Iris pigment epithelial cell (primary cell): Measurements from ENCODE around the gene KIAA1614.

Experiments used
- DNase-seq: peaks from one replicate; pipeline ENCODE4 v3.0.0-alpha.2; 2011; ENCODE audit warnings: low read depth

The KIAA1614 gene

DNA sequence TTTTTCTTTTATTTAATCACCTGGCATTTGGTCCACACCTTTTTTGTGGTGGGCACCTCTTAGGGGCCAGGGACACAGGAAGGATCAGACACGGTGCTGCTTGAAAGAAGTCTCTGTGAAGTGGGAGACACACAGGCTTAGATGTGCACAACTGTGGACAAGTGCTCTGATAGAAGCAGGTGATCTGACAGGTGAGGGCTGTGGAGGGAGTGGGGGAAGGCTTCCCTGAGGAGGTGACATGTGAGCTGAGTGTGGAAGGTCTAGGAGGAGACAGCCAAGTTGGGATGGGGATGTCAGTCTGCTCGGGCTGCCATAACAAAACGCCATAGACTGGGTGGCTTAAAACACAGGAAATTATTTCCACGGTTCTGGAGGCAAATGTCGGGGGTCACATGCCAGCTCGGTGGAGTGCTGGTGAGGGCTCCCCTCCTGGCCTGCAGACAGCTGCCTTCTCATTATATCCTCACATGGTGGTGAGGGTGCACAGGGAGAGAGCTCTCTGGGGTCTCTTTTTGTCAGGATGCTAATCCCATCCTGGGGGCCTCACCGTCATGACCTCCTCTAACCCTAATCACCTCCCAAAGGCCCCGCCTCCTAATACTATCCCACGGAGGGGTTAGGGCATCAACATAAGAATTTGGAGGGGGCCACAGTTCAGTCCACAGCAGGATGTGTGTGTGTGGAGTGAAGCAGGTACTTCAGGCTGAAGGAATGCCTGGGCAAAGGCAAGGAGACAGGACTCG, 5.2 kb upstream of the KIAA1614 start:
- no peak for DNase-seq

DNA sequence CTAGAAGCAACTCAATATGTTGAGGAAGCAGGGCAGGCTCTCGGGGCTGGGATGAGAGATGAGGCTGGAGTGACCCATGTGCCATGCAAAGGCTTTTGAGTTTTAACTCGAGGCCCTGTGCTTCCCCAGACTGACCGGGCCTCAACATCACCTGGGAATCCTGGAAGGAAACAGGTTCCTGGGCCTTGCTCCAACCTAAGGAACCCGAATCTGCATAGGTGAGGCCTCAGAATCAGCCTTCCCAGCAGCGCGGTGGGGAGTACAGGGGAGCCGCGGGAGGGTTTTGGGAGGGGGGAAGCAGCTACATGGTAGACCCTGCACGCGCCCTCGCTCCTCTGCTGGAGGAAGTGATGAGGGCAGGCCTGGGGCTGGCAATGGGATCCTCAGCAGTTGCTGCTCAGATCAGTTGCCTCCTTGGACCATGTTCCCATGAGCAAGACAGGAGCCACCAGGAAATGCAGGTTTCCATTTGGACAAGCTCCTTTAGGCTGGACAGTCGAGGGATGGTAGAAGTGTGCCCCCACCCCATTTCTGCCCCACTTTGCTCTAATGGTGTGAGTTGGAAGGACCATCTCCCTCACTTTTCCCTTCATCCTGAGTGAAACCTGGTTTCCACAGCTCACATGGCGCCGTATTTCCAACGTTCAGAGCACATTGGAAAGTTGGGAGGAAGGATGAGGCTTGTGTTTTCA, 4.5 kb upstream of the KIAA1614 start:
- DNase-seq, result no peak

DNA sequence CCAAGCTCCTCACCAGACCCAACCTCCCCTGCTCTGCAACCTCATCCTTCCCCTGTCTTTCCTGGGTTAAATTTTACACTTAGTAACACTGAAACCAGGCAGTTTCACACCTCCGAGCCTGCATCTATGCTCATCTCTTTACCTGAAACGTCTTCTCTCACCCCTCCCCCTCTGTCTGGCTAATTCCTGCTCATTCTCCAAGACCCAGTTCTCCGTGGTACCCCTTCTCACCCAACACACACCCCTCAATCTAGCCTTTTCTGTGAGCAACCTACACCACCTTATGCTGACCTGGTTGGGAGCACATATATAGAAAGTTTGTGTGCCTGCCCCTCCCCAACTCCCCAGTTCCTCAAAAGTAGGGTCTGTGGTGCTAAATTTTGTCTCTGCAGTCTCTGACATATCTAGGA, 3.7 kb upstream of the KIAA1614 start:
- DNase-seq, result no peak

DNA sequence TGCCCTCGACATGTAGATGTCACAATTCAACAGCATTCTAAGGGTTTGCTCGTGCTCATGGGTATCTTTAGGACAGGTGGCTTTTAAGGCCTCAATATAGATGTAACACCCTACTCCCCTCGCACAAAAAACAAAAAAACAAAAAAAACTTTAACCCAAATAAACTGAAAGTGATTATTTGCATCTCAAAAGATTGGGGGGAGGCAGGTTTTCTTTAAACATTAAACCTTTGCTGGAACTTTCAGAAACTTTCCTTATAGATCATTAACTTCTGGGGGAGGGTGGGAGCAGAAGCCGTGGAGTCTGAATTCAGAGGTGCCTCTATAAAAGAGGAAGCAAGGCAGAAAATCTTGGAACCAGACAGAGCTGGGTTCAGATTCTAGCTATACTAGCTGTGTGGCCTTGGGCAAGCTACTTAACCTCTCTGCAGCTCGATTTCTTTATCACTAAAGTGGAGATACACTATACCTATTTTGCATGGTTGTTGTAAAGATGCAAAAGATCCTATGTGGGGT, 3.2 kb upstream of the KIAA1614 start:
- DNase-seq, result no peak

DNA sequence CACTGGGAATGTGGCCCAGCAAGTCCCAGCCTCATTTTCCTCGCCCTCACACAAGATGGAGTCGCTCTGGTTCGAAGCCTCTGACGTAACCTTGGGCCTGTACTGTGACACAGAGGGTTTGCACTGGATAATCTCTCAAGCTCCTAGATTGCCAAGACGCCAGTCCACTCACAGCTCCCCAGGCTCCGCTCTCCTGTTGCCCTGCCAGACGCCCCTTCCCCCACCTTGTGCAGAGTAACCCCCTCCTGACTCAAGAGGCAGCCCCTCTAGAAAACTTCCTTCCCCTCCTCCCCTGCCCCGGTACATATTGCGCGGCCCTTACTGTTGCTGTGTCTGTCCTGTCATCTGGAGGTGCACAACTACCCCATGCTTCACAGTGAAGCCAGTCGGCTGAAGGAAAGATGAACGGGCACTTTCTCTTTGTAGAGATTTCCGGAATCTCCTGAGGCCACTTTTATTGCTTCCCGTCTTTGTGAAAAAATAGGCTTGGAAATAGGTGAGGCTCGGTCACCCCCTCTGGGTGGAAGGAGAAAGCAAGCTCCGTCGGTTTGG, 981 bp upstream of the KIAA1614 start:
- peak; percentile 27 for DNase-seq

DNA sequence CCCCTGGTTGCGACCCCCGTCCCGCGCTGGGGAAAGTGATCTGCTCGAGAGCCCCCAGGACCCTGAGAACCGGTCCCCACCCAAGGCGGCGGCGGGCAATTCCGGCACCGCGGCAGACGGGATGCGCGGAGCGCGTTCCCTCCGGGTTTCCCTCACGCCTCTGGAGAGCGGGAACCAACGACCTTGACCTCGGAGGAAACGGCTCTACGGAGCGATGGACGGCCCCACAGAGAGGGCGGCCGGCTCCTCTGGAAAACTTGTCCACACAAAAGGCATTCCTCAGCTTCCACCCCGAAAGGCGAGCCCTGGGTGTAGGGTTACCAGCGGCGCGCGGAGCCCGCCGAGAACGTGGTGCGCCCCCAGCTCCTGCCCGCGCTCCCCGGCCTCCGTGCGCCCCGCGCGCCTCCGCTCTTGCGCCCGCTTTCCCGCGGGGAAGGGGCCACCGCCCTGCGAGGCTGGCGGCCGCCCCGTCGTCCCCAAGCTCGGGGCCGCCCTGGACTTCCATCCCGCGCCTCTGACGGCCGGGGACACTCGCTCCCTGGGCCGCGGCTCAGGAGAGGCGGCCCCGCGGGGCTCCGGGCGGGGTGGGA, 391 bp upstream of the KIAA1614 start:
- DNase-seq, result peak; percentile 43

DNA sequence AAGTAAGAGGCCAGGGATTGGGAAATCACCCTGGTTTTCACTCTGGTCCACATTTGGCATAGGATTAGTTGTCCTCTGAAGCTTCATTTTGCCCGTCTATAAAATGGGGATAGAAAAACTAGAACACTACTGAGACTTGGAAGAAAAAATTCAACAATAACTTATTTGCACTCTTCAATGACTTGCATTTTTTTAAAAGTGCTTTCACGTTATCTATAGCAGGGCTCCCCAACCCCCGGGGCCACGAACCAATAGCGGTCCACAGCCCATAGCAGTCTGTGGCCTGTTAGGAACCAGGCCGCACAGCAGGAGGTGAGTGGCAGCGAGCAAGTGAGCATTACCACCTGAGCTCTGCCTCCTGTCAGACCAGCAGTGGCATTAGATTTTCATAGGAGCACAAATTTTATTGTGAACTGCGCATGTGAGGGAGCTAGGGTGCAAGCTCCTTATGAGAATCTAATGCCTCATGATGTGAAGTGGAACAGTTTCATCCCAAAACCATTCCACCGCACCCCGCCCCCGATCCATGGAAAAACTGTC, 2.8 kb downstream of the KIAA1614 start:
- DNase-seq, result no peak

DNA sequence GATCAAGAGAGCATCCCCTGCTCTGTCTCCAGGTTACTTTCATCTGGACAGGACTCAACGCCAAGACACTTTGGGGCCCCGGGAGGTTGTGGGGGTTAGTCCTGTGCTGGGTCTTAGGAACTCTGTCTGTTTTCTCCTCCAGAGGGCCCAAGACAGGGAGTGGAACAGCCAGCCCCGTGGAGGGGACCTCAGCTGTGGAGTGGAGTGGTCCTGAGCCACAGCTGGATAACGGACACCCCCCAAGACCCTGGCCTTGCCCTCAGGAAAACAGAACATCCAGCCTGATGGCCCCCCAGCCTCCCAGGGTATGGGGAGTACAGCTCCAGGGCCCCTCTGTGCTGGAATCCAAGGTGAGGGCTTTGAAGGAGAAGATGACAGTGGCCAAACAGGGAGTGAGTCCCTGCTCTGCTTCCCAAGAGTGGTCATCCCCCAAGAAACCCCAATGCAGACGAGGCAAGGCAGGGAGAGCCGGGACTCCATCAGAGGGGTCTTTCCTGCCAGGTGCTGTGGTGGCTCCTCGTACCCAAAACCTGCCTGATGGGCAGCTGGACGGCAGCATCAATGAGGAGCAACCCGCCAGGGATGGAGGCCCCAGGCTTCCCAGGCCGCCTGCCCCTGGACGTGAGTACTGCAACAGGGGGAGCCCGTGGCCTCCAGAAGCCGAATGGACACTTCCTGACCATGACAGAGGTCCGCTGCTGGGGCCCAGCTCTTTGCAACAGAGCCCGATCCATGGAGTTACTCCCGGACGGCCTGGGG, 3.5 kb downstream of the KIAA1614 start:
- no peak for DNase-seq

DNA sequence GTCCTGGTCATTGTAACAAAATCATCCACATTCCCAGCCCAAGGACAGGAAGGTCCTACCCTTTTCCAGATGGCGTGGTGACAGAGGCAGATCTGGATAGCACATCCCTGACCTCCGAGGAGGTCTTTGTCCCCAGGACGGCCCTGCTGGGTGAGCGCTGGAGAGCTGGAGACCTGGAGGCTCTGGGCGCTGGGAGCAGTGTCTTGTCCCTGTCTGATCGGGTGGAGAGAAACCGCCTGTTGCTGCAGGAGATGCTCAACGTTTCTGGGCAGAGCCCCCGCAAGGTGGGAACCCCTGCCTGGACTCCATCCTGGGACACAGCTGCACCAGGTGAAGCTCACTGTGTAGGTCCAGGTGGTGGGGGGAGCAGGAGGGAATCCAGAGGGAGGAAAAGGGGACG, 4.1 kb downstream of the KIAA1614 start:
- DNase-seq, result no peak

DNA sequence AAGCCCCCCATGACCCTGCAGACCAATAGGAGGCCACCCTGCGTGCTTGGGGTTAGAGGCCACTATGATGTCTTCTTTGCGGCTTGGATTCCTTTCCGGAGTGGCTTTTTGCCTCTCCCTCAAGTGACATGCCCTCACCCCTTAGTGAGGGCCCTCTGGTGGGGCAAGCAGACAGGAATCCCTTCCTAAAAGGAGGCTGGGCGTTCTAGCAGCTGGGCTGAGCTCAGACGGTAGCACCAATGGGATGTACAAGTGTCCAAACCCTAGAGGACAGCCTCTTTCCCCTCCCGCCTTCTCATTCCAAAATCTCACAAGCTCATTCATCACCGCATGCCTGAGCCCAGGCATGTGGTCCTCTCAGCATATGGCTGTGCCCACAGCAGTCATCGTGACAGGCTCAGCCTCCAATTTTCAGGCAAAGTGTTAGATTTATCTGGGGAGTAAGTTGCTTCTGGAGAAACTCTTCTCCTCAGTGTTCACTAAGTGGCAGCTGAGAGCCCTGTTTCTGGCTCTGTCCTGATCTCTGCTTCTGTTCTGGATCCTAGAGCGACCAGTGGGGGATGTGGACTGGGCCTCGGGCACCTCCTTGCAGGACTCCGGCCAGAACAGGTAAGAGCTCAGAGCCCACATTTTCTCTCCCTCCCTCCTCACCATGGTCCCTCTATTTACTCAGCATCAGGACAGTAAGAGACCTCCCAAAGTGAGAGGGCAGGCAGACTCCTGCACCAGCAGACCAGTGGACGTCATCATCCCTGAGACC, 4.8 kb downstream of the KIAA1614 start:
- DNase-seq, result no peak

DNA sequence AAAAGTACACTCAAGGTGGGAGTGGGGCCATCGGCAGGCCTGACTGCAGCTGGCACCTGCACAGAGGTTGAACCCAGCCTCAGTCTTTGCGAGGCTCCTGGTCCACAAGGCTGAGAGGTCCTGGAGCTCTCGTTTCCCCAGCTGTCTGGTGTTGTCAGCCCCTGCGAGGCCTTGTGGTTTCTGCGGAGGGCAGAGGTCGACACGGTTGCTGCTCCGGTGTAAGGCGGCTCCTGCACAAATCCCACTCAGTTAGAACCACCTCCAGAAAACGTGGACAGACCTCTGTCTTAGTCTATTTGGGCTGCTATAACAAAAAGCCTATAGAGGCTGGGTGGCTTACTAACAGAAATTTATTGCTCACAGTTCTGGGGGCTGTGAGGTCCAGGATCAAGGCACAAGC, 5.8 kb downstream of the KIAA1614 start:
- no peak for DNase-seq

DNA sequence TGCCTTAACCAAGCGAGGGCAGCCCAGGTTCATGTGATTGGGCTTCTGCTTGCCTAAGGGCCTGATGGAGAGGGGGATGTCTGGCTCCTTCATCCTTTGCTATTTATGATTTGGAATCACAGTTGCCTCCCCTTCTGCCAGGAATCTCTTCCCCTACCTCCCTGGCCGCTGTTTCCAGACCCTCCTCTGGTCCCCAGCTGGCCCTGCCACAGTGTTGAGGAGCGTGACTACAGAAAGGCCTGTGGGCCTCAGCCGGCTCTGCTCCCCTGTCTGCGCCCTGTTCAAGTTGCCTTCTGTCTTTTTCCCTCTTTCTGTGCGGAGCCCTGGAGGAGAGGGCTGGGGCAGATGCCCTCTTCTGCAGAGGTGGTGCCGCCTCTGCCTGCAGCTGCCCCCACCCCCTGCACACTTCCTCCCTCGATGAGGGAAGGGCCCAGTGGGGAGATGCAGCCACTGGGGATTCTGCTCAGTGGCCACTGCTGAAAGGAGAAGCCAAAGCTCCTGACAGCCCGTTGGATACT, 6.5 kb downstream of the KIAA1614 start:
- no peak for DNase-seq

DNA sequence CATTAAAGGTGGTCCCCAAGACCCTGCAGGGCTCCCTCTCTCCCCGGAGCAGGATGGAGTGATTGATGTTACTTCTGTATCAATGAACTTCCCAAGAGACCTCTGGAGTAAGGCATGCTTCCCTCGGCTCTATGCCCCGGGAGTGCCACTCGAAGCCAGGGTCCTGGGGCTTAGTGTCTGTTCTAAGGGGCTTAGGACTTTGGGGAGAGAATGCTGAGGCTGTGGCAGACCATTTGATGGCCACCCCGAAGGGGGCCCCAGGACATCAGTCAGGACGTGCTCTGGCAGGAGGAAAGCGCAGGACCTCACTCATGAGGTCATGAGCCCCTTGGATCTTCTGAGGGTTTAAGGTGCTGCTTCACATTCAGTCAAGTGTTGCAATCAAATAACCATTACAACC, 7.5 kb downstream of the KIAA1614 start:
- DNase-seq, result no peak

DNA sequence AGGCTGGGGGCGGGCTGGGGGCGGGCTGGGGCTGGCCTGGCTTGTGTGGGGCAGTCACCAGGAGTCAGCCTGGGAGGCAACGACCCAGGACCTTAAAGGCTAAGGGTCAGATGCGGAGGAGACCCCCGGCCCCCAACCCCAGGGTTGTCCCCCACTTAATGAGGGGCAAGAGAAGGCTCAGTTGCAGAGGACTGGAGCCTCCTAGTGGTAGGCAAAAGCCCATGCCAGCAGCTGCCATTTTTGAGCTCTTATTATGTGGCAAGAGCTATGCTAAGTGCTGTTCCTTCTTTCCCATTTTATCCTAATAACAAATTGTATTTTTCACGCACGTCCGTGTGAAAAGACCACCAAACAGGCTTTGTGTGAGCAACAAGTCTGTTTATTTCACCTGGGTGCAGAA, 8.0 kb downstream of the KIAA1614 start:
- DNase-seq, result peak; percentile 12

DNA sequence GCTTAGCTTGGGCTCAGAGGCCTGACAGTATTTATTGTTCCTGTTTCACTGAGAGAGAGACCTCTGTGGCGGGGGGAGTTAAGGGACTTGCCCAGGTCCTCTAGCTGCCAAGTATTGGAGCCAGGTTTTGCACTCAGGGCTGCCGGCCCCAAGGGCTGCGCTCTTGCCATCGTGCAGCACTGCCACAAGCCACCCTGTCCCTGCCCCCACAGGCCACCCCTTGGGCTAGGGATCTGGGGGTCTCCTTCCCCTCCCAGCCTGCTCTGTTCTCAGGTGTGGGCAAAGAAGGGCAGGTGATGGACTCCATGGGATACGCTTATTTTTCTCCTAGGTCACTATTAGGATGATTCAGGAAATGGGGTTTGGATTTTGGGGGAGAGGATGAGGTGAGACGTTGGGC, 8.7 kb downstream of the KIAA1614 start:
- DNase-seq, result no peak

DNA sequence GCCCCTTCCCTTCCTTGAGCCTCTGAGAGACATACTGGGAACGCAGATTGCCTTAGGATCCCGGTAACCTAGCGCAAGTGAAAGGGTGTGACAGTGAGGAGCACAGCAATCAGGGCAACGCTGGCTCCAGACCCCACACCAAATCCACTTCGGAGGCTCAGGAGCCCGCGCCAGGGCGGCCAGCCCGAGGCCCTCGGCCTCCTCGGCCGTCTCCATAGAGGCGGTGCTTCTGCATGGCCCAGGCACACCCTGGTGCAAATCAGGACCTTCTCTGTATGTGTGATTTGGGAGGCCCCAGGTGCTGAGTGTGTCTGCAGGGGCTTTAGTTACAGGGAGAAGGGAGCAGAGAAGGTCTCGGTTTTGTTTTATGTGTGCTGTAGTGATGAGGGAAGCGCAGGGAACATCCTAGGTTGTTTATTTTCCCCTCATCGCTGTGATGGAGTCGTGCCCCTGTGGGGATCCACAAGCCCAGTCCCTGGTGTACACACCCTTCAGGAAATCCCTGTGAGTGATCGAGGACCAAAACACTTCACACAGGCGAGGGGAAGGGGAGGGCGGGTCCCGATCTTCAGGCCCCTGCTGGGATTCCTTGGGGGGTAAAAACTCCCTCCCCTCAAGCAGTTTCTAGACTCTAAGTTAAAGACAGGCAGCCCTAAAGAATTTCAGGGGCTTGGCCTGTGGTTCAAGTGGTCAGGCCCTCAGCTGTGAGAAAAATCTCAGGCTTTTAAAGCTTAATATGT, 9.4 kb downstream of the KIAA1614 start:
- DNase-seq, result no peak

DNA sequence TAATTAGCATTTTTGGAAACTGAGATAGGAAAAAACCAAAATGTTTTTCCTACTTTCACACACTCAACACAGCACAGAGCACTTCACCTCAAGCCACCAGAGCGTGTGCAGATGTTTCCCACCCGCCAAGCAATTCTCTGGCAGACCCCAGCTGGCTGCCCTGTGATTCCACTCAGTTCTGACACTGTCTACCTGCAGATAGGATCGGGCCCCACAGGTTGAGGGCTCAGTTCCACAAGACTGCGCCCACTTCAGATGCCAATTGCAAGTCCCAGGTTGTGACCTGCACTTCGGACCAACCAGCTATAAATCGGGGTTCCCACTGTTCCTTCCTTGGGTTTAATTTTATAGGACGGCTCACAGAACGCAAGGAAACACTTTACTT, 9.9 kb downstream of the KIAA1614 start:
- no peak for DNase-seq

DNA sequence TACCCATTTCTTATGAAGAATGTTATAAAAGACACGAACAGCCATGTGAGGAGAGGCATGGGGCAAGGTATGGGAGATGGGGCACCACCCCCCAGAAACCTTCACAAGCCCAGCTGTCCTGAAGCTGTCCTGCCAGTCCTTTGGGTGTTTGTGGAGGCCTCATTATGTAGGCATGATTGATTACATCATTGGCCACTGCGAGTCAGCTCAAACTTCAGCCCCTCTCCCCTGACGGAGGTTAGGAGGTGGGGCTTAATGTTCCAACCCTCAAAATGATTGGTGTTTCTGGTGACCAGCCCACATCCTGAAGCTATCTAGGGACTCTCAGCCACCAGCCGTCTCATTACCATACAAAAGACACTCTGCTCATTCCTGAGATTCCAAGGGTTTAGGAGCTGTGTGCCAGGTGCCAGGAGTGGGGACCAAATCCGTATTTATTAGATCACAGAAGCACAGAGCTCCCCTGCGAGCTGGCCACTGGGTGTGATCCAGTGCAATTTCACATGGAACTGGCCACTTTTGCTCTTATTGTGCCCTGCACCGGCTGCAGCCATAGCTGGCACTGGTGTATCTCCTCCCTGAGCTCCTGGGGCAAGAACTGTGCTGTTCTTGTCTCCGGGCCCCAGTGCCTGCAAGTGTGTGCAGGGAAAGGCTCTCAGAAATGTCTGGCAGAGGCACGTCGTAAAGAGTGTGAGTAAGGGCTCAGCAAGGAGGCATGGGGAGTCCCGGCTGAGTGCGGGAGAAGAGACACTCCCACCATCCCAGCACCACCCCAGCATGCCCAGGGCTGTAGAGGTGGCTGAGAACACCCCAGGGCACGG, 10.5 kb downstream of the KIAA1614 start:
- DNase-seq, result peak; percentile 33

DNA sequence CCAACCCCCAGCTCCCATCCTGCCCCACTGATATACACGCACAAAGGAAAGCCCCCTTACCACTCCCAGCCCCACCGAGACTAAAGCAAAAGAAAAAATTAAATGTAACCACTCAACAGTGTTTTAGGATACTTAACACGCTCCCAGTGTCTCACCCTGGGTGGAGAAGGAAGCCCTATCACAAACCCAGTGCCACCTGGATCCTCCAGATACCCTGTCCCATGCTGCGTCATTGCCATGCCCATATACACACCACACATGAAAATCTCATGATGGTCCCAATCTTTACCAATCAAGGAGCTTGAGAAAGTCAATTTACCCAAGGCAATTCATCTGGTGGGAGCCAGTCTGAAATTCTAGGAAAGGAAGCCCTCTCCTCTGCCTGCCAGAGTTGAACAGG, 11.2 kb downstream of the KIAA1614 start:
- DNase-seq, result no peak
